Right cardiac atrium (tissue), 5 donors: ENCODE results near the gene DNAJB4. TPM values are rescaled to one million over a fixed set of nuclear protein-coding genes. Genes with fewer than 3 reads are reported as not detected.

ENCODE experiments used
- ATAC-seq, 2 donors: fragments of 200-7000 bp; cut with Tn5 transposase; one replicate each; pipeline versions ENCODE4 v1.8.0 to v1.9.1; 2020; ENCODE audit warnings: moderate library complexity in 2 of 2, mild to moderate bottlenecking in 1 of 2
- DNase-seq, 3 donors: peaks; one replicate each; pipeline ENCODE4 v3.0.0-alpha.2; 2020
- H3K27ac ChIP-seq: one replicate; pipeline ENCODE4 v1.5.1; 2013; ENCODE audit warnings: mild to moderate bottlenecking, low read length, control low read depth, moderate library complexity
- H3K27me3 ChIP-seq: one replicate; pipeline ENCODE4 v1.6.1; 2013; ENCODE audit not compliant: control insufficient read depth, insufficient read depth
- H3K4me1 ChIP-seq: one replicate; pipeline ENCODE4 v1.6.1; 2013; ENCODE audit warnings: low read length; ENCODE audit not compliant: control insufficient read depth, insufficient read depth
- H3K4me3 ChIP-seq: one replicate; pipeline ENCODE4 v1.5.1; 2013; ENCODE audit warnings: low read length, control low read depth
- H3K9me3 ChIP-seq: one replicate; pipeline ENCODE4 v1.6.1; 2013; ENCODE audit warnings: low read length; ENCODE audit not compliant: control insufficient read depth
- WGBS: extraction: QIAGEN DNeasy Blood & Tissue Kit; methylation state at CpG from one replicate; pipeline ENCODE4 v1.1.7; 2013; 5-methylcytosine and 5-hydroxymethylcytosine counted together
- intact Hi-C, 4 donors: fragments of 100-400 bp; cut with DNase I; formaldehyde crosslinking; loops; one replicate each; pipeline versions ENCODE4 v1.11.0 to v1.14.0; 2022 to 2023
- polyA plus RNA-seq: library from polyadenylated mRNA; stranded (reverse); fragments of 200-250 nt; gene quantifications from one replicate; pipeline ENCODE4 v1.2.3, GENCODE V29; 2013
- total RNA-seq, 4 donors: library from RNA; stranded (reverse); fragmentation: NEBNext Ultra II Directional; extraction: Animal tissue kit (Norgen Biotek cat#: 25700); gene quantifications; one replicate each; pipeline ENCODE4 v1.2.1, GENCODE V29; 2021
- donor health status: healthy with polysubstance abuse.
- donor health status: DM: no; HTN: yes; CAD: no.
- donor health status: DM: no; HTN: no; CAD: no.
- donor health status: DM: no; HTN: yes; CAD: no; lungs with severe emphysema.
- donor health status: DM: yes; HTN: yes; CAD: no.

The DNAJB4 gene
- total and polyA plus RNA-seq, 5 donors: 46.9 to 106 (median 95.3) TPM

DNA sequence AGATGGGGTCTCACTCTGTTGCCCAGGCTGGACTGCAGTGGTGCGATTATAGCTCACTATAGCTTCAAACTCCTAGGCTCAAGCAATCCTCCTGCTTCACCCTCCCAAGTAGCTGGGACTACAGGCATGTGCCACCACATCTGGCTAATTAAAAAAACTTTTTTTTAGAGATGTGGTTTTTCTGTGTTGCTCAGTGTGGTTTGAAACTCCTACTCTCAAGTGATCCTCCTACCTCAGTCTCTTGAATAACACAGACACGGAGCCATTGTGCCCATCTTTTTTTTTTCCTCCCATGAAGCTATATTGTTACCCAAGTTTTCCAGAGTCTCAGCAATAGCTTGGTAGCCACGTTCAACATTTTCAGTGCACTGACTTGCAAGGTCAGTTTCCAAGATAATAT lies 43.7 kb downstream of the DNAJB4 start:
- intact Hi-C loops: loop anchor here in 2 of 4 donors (5.0 to 10.0 kb wide), 3 partner anchors 41 to 56 kb away; no protein-coding TSS in a partner anchor
- H3K27me3 ChIP-seq: no peaks in the 10 kb centered on the region
- 85% methylated on average over 3 of the region's 3 CpGs for WGBS
- ATAC-seq (no peak), DNase-seq (no peak)
- no peak overlapping the region for H3K4me3 ChIP-seq
- no peaks in the 10 kb centered on the region for H3K9me3 ChIP-seq
- H3K27ac ChIP-seq: no peak overlapping the region
- peaks cover 5% of the 10 kb centered on the region for H3K4me1 ChIP-seq

DNA sequence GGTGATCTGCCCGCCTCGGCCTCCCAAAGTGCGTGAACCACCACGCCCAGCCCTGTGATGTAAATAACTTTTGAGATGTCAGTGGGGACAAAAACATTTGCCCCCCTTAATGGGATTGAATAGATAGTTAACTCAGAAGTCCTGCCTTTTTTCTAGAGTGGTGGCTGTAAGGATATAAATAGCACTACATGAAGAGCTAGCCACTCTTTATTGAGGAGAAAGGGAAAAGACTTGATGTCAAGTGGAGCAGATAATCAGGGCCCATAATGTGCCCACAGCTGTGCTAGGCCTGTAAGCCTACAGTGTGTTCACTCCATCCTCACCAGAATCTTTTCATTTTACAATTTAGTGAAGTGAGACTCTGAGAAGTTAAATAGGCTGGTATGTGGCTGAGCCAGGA lies 44.7 kb downstream of the DNAJB4 start:
- Histone ChIP-seq H3K27me3 (no peaks in the 10 kb centered on the region), H3K4me1 (peaks cover 5% of the 10 kb centered on the region), H3K9me3 (no peaks in the 10 kb centered on the region), H3K27ac (no peak overlapping the region), H3K4me3 (no peak overlapping the region)
- WGBS: 72% methylated on average over 4 of the region's 4 CpGs
- intact Hi-C loops: loop anchor here in 2 of 4 donors (5.0 to 10.0 kb wide), 3 partner anchors 42 to 55 kb away; no protein-coding TSS in a partner anchor
- ATAC-seq (no peak), DNase-seq (no peak)

DNA sequence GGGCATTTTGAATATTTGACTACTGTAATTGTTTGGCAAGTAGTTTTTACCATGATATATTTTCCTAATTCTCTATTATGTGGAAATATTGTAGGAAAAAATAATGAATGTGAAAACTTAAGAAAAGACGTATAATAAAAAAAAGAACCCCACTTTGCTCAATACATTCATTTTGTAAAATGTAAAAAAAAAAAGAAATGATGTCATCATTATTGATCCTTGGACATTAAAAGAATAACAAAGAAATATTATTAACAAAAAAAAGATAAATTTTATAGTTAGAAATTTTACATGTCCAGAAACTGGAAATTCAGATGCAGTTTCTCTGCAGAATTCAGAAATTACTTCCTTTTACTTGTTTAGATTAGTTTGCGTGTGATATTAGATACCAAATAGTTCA lies 46.3 kb downstream of the DNAJB4 start:
- no peak overlapping the region for H3K27ac ChIP-seq
- DNase-seq (no peak), ATAC-seq (no peak)
- WGBS: 99% methylated on average over 2 of the region's 2 CpGs
- H3K27me3 ChIP-seq: no peaks in the 10 kb centered on the region
- H3K4me3 ChIP-seq: no peak overlapping the region
- intact Hi-C loops: no loop called here
- no peaks in the 10 kb centered on the region for H3K9me3 ChIP-seq
- H3K4me1 ChIP-seq: peaks cover 6% of the 10 kb centered on the region

DNA sequence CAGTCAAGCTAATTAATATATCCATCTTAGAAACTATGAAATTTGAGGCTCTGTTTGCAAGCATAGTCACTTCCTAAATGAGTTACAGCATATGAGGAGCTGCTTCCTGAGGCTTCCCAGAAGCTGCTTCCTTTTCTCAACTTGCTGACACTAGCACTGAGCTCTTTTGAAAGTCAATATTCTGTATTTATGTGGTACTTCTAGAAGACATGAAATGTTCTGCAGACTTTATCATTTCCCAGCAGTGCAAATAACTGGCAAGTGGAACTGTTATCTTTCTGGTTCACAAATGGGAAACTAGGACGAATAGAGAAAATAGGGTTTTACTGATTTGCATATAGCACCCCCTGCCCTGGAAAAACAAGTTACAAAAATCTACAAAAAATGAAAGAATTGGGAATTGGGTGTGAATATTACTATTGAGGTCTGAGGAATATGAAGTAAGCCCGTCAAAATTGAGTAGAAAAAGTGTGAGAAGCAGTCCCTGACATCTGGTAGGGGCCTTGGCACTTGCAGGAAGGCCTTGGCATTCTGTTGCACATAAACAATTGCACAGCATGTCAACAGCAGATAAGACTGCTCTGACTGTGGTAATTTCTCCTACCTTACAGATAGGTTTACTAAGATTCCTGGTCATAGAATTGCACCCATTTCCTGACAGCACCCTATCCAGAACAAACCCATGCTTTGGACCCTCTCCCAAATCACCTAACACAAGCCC lies 48.1 kb downstream of the DNAJB4 start:
- Histone ChIP-seq H3K9me3 (no peaks in the 10 kb centered on the region), H3K27me3 (no peaks in the 10 kb centered on the region), H3K4me1 (peaks cover 6% of the 10 kb centered on the region), H3K4me3 (no peak overlapping the region), H3K27ac (peak overlapping the region; percentile 4)
- ATAC-seq (peak in 1 of 2 donors; percentile 54), DNase-seq (no peak)
- intact Hi-C loops: no loop called here
- 31% methylated on average over 2 of the region's 2 CpGs for WGBS

DNA sequence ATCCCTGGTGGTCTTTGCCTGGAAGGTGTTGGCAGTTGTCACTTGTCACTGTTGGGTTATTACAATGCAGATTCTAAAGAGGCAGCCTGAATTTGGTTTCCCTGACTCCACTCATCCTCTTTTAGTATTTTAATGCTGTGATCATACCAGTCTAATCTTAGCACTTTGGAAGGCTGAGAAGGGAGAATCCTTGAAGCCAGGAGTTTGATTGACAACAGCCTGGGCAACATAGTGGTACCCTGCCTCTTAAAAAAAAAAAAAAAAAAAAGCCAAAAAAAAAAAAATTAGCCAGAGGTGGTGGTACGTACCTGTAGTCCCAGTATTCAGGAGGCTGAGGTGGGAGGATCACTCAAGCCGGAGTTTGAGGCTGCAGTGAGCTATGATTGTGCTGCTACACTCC lies 48.8 kb downstream of the DNAJB4 start:
- Histone ChIP-seq H3K27me3 (no peaks in the 10 kb centered on the region), H3K4me3 (no peak overlapping the region), H3K9me3 (no peaks in the 10 kb centered on the region), H3K27ac (peak overlapping the region; percentile 4), H3K4me1 (peaks cover 6% of the 10 kb centered on the region)
- no peak for ATAC-seq
- WGBS: 95% methylated on average over 2 of the region's 2 CpGs
- intact Hi-C loops: no loop called here
- no peak for DNase-seq

DNA sequence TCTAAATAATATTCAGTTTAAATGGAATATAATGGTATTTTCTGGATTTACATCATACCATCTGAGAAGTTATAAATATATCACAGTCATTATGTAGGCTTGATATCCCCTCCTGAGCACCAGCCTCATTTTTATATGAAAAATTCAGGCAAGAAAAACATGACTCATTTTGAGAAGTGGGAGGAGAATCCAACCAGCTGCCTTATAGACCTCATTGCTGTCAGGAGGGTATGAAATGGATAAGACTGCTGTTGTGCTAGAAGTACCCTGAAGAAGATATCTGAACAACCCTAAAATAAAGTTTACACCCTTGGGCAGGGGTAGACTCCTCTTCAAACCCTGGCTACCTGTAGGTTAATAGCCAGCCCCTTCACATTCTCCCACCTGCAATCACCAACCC lies 49.8 kb downstream of the DNAJB4 start:
- no peak overlapping the region for H3K4me3 ChIP-seq
- H3K9me3 ChIP-seq: no peaks in the 10 kb centered on the region
- H3K4me1 ChIP-seq: peaks cover 6% of the 10 kb centered on the region
- H3K27me3 ChIP-seq: no peaks in the 10 kb centered on the region
- DNase-seq (no peak), ATAC-seq (no peak)
- no peak overlapping the region for H3K27ac ChIP-seq
- intact Hi-C loops: no loop called here

DNA sequence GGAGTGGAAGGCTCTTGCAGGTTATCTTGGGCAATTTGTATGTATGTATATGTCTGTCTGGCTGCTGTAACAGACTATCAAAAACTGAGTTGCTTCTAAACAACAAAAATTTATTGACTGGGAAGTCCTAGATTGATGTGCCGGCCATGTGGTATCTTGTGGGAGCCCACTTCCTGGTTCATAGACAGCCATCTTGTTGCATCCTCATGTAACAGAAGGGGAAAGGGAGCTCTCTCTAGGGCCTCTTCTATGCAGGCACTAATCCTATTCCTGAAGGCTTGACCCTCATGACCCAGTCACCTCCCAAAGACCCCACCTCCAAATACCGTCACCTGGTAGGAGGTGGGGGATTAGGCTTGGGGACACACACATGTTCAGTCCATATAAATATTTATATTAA lies 50.2 kb downstream of the DNAJB4 start:
- Histone ChIP-seq H3K4me1 (peaks cover 6% of the 10 kb centered on the region), H3K9me3 (no peaks in the 10 kb centered on the region), H3K27ac (no peak overlapping the region), H3K27me3 (no peaks in the 10 kb centered on the region), H3K4me3 (no peak overlapping the region)
- DNase-seq (no peak), ATAC-seq (no peak)
- intact Hi-C loops: no loop called here
- 48% methylated on average over 2 of the region's 2 CpGs for WGBS

DNA sequence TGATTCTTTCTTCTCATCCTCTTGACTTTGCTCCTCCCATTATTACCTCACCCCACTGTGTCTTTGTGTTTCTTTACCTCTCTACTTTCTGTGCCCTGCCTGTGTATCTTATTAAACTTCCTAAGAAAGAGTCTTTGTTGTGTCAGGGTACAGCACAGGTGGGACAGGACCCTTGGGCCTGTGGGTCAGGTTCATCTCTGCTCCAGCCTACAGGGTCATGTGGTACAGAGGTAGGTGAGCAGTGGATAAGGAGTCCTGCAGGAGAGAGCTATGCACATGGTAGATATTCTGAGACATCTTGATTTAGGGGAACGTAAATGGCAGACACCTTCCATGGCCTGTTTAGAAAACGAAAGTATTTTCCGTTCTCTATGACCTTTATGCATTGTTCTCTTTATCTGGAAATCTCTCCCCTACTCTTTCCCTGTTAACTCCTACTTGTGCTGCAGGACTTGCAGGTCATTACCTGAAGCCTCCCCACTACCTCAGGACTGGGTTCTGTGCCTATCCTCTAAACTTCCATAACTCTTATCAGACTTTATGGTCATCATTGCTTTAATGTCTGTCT lies 50.9 kb downstream of the DNAJB4 start:
- WGBS: 53% methylated on average over 3 of the region's 3 CpGs
- DNase-seq: no peak
- Histone ChIP-seq H3K4me1 (peaks cover 6% of the 10 kb centered on the region), H3K27ac (no peak overlapping the region), H3K4me3 (no peak overlapping the region), H3K9me3 (no peaks in the 10 kb centered on the region), H3K27me3 (no peaks in the 10 kb centered on the region)
- ATAC-seq: peak in 1 of 2 donors; percentile 14
- intact Hi-C loops: no loop called here

DNA sequence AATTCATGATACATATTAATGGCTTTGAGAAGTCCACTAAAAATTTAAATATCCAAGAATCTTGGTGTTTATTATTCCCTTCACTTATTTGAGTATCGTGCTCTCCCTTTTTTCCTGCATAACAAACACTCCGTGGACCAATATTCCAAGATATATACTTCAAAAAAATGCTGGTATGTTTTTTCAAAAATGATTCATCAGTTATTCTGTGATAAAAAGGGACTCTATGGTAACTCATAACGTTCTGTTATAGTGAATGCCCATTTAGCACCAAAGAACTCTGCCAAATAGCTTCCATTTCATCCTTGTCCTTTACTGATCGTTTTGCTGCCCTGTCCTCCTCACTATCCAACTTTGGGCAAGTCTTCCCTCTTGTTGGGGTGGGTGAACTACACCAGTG lies 53.9 kb downstream of the DNAJB4 start:
- Histone ChIP-seq H3K27me3 (no peaks in the 10 kb centered on the region), H3K4me1 (peaks cover 5% of the 10 kb centered on the region), H3K9me3 (no peaks in the 10 kb centered on the region), H3K4me3 (no peak overlapping the region), H3K27ac (no peak overlapping the region)
- intact Hi-C loops: no loop called here
- no peak for ATAC-seq
- DNase-seq: no peak
- WGBS: 74% methylated on average over 4 of the region's 4 CpGs

GRCh38 chr1:78060857-78061563 lies 56.3 kb downstream of the DNAJB4 start:
- H3K4me3 ChIP-seq: no peak overlapping the region
- no peak for DNase-seq
- 87% methylated on average over 4 of the region's 4 CpGs for WGBS
- no peak for ATAC-seq
- intact Hi-C loops: no loop called here
- H3K4me1 ChIP-seq: peaks cover 3% of the 10 kb centered on the region
- H3K27ac ChIP-seq: no peak overlapping the region
- no peaks in the 10 kb centered on the region for H3K27me3 ChIP-seq
- H3K9me3 ChIP-seq: no peaks in the 10 kb centered on the region

- Histone ChIP-seq H3K9me3 (no peaks in the 10 kb centered on the region), H3K27me3 (no peaks in the 10 kb centered on the region), H3K27ac (no peak overlapping the region), H3K4me1 (peaks cover 3% of the 10 kb centered on the region), H3K4me3 (no peak overlapping the region)
- WGBS: 57% methylated on average over 2 of the region's 2 CpGs
- DNase-seq: no peak
- intact Hi-C loops: no loop called here
- peak in 1 of 2 donors; percentile 49 for ATAC-seq
These were observed 57.2 kb downstream of the DNAJB4 start for GRCh38 chr1:78061825-78062523.
